ENCODE measurements around the gene CBFA2T2. TPM values are rescaled to one million over a fixed set of nuclear protein-coding genes. Genes with fewer than 3 reads are reported as not detected.
"Not testable (repeated sequence)": the region's sequence is repeated elsewhere in the genome, so short reads cannot be mapped to it uniquely, and the experiment has no call there.

CBFA2T2 gene
- total and polyA plus RNA-seq, 10 of the 15 experiments (the other 5 are each of a cell fraction or from before 2014, with no cell fraction given), result 0.61 to 8.6 (median 5.5) TPM

DNA sequence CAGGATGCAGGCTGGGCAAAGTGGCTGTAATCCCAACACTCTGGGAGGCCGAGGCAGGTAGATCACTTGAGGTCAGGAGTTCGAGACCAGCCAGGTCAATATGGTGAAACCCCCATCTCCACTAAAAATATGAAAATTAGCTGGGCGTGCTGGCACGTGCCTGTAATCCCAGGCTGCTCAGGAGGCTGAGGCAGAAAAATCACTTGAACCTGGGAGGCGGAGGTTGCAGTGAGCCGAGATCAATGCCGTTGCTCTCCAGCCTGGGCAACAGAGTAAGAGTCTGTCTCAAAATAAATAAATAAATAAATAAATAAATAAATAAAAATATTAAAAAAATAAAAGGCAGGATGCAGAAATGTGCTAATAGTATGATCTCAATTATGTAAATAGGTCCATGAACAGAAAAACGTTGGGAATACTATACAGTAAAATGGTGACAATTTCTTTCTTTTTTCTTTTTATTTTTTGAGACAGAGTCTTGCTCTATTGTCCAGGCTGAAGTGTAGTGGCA lies 8.4 kb upstream of the CBFA2T2 start:
- no peak for FAIRE-seq

DNA sequence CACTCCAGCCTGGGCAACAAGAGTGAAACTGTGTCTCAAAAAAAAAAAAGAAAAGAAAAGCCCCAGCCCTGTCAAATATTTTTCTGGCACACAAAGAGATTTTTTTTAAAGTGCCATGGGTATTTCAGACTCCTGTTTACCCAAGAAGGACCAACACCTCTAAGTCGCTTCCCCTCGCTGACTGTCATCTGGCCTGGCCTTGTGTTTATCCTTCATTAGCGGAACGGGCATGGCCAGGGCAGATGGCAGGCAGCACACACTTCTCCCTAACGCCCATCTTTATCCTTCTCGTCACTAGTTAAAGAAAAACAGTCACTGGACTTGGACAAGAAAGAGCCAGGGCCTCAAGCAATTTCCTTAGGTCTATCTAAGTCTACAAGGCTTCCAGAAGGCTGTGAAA lies 7.3 kb upstream of the CBFA2T2 start:
- intact Hi-C loops (cut with micrococcal nuclease; ENCODE audit: unreplicated experiment) (no loop called here), in situ Hi-C loops (cut with MboI) (no loop called here)
- POLR2A ChIA-PET, result no interaction called here
- Histone ChIP-seq H3K4me3 (no peak overlapping the region), H3K4me2 (ENCODE audit: control insufficient read depth, insufficient read depth) (no peak overlapping the region), H3K79me2 (ENCODE audit: control insufficient read depth, insufficient read depth, low read length) (no peaks in the 10 kb centered on the region), H4K20me1 (ENCODE audit: control insufficient read depth, insufficient read depth) (no peaks in the 10 kb centered on the region), H3K9ac (ENCODE audit: control insufficient read depth, insufficient read depth, low read length) (no peak overlapping the region), H2AFZ (ENCODE audit: control insufficient read depth, low read depth, low read length) (no peak overlapping the region), H3K36me3 (ENCODE audit: control insufficient read depth in 2 of 2, insufficient read depth in 2 of 2, low read length in 1 of 2) (no peaks in the 10 kb centered on the region), H3K4me1 (ENCODE audit: control insufficient read depth, insufficient read depth, low read length) (no peaks in the 10 kb centered on the region), H3K27ac (ENCODE audit: control insufficient read depth, insufficient read depth) (no peak overlapping the region), H3K27me3 (replicated peaks in 1 of 2; ENCODE audit: control insufficient read depth in 2 of 2, insufficient read depth in 2 of 2, low read length in 1 of 2) (no peaks in the 10 kb centered on the region), H3K9me3 (replicated peaks; ENCODE audit: control insufficient read depth, insufficient read depth, low read length) (no peaks in the 10 kb centered on the region)
- DNase-seq (ENCODE audit: low read depth, low spot score) (no peak), ATAC-seq (no peak), FAIRE-seq (no peak)
- WGBS (ENCODE audit: insufficient coverage, insufficient replicate concordance, low lambda C conversion rate, missing lambda C conversion rate), result 76% methylated on average over 6 of the region's 6 CpGs
- TF ChIP-seq EZH2 (IDR thresholded peaks at IDR 0.05; ENCODE audit: borderline replicate concordance, control insufficient read depth, low read depth, low read length), result no peak
- BruUV-seq (replicated peaks), result no TSS peak
- CTCF ChIA-PET, result no interaction called here
- SMC1A ChIA-PET (ENCODE audit: uncharacterized antibody, unreplicated experiment), result no interaction called here
- RAD21 ChIA-PET (ENCODE audit: unreplicated experiment), result no interaction called here

More for the DNA sequence above, 8.4 kb upstream of the CBFA2T2 start:
- Histone ChIP-seq H3K4me1 (ENCODE audit: control insufficient read depth, insufficient read depth, low read length) (no peaks in the 10 kb centered on the region), H4K20me1 (ENCODE audit: control insufficient read depth, insufficient read depth) (no peaks in the 10 kb centered on the region), H3K9me3 (replicated peaks; ENCODE audit: control insufficient read depth, insufficient read depth, low read length) (no peaks in the 10 kb centered on the region), H3K79me2 (ENCODE audit: control insufficient read depth, insufficient read depth, low read length) (no peaks in the 10 kb centered on the region), H3K27ac (ENCODE audit: control insufficient read depth, insufficient read depth) (no peak overlapping the region), H2AFZ (ENCODE audit: control insufficient read depth, low read depth, low read length) (no peak overlapping the region), H3K27me3 (replicated peaks in 1 of 2; ENCODE audit: control insufficient read depth in 2 of 2, insufficient read depth in 2 of 2, low read length in 1 of 2) (no peaks in the 10 kb centered on the region), H3K36me3 (ENCODE audit: control insufficient read depth in 2 of 2, insufficient read depth in 2 of 2, low read length in 1 of 2) (no peaks in the 10 kb centered on the region), H3K4me2 (ENCODE audit: control insufficient read depth, insufficient read depth) (no peak overlapping the region), H3K4me3 (no peak overlapping the region), H3K9ac (ENCODE audit: control insufficient read depth, insufficient read depth, low read length) (no peak overlapping the region)
- ChIA-PET POLR2A (no interaction called here), SMC1A (ENCODE audit: uncharacterized antibody, unreplicated experiment) (interaction anchor here (0.6 kb wide), 1 partner anchor 21 kb away, joined by 3 read pairs; no protein-coding TSS in a partner anchor), RAD21 (ENCODE audit: unreplicated experiment) (no interaction called here), CTCF (no interaction called here)
- in situ Hi-C loops (cut with MboI) (no loop called here), intact Hi-C loops (cut with micrococcal nuclease; ENCODE audit: unreplicated experiment) (no loop called here)
- WGBS (ENCODE audit: insufficient coverage, insufficient replicate concordance, low lambda C conversion rate, missing lambda C conversion rate), result 64% methylated on average over 8 of the region's 8 CpGs
- DNase-seq (ENCODE audit: low read depth, low spot score) (no peak), ATAC-seq (no peak)
- TF ChIP-seq MTA3 (IDR thresholded peaks at IDR 0.05; ENCODE audit: borderline replicate concordance, low read length), result no peak
- TF ChIP-seq IKZF2 (IDR thresholded peaks at IDR 0.05), result no peak
- TF ChIP-seq CREB1 (IDR thresholded peaks at IDR 0.05; ENCODE audit: low read depth), result no peak
- TF ChIP-seq GATAD2B (conservative IDR thresholded peaks at IDR 0.05; ENCODE audit: low read depth), result no peak
- BruUV-seq (replicated peaks), result no TSS peak

DNA sequence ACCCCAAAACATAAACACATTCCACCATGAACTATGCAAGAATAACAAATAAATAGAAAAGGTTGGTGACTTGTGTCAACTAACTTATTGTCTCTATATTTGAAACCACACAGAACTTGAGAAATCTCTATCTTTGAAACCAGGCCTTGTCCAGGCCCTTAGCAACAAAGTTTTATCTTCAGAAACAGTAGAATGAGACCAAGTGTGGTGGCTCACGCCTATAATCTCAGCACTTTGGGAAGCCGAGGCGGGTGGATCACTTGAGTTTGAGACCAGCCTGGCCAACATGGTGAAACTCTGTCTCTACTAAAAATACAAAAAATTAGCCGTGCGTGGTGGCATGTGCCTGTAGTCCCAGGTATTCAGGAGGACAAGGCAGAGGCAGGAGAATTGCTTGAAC lies 6.7 kb upstream of the CBFA2T2 start:
- H3K9ac ChIP-seq (ENCODE audit: control insufficient read depth, insufficient read depth, low read length); H3K4me3 ChIP-seq; CTCF ChIA-PET; RAD21 ChIA-PET (ENCODE audit: unreplicated experiment); FAIRE-seq; H3K27me3 ChIP-seq (replicated peaks in 1 of 2; ENCODE audit: control insufficient read depth in 2 of 2, insufficient read depth in 2 of 2, low read length in 1 of 2); H2AFZ ChIP-seq (ENCODE audit: control insufficient read depth, low read depth, low read length); H4K20me1 ChIP-seq (ENCODE audit: control insufficient read depth, insufficient read depth); H3K9me3 ChIP-seq (replicated peaks; ENCODE audit: control insufficient read depth, insufficient read depth, low read length); H3K36me3 ChIP-seq (ENCODE audit: control insufficient read depth in 2 of 2, insufficient read depth in 2 of 2, low read length in 1 of 2); POLR2A ChIA-PET; H3K4me1 ChIP-seq (ENCODE audit: control insufficient read depth, insufficient read depth, low read length); DNase-seq (ENCODE audit: low read depth, low spot score); H3K27ac ChIP-seq (ENCODE audit: control insufficient read depth, insufficient read depth); intact Hi-C loops (cut with micrococcal nuclease; ENCODE audit: unreplicated experiment); in situ Hi-C loops (cut with MboI); ATAC-seq; BruUV-seq (replicated peaks); SMC1A ChIA-PET (ENCODE audit: uncharacterized antibody, unreplicated experiment); H3K79me2 ChIP-seq (ENCODE audit: control insufficient read depth, insufficient read depth, low read length); H3K4me2 ChIP-seq (ENCODE audit: control insufficient read depth, insufficient read depth): not testable (repeated sequence)
- WGBS (ENCODE audit: insufficient coverage, insufficient replicate concordance, low lambda C conversion rate, missing lambda C conversion rate), result 85% methylated on average over 5 of the region's 5 CpGs
